Fibroblast of skin of left biceps (primary cell): Measurements from ENCODE around the gene AGPAT2.

Experiments used
- DNase-seq, 2 experiments: peaks; one replicate each; pipeline ENCODE4 v3.0.0-alpha.2; 2013; ENCODE audit warnings: low read depth in 2 of 2

The AGPAT2 gene

DNA sequence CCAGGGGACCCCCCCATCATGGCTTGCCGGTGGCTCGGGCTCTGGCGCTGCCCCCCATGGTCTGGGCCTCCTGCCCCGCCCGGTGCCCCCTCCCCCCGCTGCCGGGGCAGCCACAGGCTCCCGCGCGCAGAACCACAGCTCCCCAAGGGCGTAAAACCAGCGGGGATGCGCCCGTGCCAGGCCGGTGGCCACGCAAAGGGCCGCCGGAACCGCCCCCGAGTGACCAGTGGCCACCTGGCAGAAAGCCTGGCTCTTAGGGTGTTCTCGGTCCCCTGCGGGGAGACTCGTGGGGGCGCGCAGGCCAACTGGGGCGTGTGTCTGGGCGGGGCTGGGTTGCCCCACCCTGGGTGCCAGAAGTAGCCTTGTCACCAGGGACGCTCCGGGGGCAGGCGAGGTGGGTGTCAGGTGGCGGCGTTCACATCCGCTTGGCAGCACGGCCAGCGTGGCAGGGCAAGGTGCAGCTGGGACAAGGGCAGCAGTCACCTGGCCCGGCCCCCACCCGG, 515 bp upstream of the AGPAT2 start:
- DNase-seq, result no peak

DNA sequence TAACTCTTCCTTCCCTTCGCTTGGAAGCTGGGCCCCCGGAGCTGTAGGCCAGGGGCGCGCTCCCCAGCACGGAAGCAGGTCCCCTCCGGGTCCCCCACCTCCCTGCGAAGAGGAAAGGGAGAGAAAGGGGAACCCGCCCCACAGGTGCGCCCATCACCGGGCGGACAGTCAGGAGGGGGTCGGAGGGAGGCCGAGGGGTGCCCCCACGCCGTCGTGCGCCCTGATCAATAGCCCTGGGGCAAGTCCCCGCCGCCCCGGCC, 793 bp downstream of the AGPAT2 start:
- DNase-seq, result no peak

DNA sequence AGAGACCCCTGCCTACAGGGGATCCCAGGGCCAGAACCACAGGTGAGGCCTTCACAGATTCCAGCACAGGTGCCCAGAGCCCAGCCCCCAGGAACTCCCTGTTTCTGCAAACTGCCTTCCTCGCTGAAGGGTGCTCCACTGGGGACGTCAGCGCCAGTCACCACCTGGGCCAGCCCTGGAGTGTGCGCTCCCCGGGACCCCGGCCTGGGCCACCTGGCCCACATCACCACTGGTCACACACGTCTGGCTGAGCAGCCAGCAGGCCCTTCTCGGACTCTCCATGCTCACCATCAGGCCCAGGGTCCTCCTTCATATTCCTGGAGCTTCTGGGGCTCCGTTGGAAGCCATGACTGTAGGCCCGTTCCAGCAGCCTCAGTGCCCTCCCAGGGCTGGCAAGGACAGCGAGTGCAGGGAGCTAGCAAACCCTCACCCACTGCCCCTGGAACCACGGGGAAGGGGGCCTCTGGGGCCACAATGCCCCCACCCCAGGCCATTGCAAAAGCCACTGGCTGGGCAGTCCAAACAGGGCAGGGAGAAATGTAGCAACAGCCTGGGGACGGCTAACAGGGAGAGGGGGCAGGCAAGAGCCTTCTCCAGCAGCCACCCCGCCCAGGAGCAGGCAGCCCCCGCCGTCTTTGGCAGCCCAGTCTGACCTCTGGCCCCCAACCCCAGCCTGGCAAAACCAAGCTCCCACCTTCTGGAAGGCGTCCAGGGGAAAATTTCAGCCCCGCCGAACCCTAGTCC, 1.3 kb downstream of the AGPAT2 start:
- no peak for DNase-seq

GRCh38 chr9:136685216-136685615, 2.0 kb downstream of the AGPAT2 start:
- no peak for DNase-seq

GRCh38 chr9:136684799-136685198, 2.5 kb downstream of the AGPAT2 start:
- DNase-seq, result no peak

DNA sequence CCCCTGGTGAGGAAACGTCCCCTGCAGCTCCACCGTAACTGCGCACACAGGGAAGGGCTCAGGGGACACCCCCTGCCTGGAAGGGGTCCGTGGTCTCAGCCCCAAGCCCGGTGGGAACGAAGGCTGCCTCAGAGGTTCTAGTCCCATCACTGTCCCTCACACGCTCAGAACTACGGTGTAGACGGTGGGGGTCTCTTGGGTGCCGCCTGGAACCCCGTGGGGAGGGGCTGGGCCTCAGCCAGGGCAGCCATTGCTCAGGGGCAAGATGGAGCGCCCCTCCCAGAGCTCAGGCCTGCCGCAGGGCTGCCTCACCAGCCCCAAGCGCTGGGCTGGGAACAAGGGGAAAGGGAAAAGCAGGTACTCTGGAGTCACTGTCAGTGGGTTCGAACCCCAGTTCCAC, 2.9 kb downstream of the AGPAT2 start:
- DNase-seq, result no peak

DNA sequence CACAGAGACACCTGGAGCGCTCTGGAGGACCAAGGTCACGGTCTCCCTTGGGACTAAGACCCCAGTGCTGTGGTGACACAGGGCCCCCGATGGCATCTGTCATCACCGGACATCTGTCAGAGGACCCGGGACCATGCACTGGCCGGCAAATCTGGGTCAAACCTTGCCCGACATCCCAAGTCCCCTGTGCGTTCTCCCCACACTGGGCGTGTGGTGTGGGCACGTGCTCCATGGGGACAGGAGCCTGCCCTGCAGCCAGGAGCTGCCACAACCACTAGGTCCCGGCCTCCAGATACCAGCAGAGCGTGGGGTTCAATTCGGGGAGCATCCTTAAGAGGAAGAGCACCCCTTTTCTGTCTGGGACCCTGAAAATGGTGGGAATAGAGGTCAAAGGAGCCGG, 3.5 kb downstream of the AGPAT2 start:
- no peak for DNase-seq

DNA sequence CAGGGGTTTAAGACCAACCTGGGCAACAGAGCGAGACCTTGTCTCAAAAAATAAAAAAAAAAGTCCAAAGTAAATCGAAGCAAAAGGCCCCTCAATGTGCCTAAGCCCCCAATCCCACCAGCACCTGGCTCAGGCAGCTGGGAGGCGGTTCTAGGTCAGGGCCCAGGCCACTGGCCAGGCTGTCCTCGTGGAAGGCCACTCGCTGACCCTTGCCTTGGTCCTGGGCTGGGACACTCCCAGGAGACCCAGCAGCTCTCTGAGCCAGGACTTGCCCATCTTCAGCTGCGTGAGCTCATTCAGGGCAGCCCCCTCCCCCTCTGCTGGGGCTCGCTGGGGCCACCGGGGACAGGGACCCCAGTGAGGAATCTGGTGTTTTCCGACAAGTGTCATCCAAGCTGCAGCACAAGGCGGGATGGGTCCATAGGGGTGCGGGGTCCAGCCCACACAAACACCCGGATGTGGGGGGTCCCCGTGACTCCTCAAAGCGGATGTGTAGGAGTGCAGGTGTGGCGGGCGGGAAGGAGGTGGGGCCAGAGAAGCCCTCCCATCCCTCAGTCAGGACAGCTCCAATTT, 4.0 kb downstream of the AGPAT2 start:
- no peak for DNase-seq

DNA sequence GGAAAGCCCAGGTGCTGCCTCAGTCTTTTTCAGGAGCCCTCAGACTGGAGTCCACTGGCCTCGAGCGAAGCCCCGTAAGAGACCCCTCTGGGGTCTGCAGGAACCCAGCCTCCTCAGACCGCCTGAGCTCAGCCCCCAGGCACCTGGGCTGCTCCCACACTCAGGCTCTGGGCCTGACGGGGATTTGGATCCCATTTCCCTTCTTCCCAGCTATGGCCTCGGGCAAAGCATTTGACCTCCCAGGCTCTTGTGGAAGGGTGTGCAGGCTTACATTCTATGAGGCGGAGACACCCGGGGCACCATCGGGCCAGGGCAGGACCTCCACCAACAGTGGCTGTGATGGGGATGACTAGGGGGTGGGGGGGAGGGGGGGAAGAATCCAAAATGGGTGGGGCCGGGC, 4.5 kb downstream of the AGPAT2 start:
- DNase-seq, result no peak

- DNase-seq, result no peak
Measured at GRCh38 chr9:136681945-136682699, 5.1 kb downstream of the AGPAT2 start.

GRCh38 chr9:136681029-136681428, 6.2 kb downstream of the AGPAT2 start:
- no peak for DNase-seq

DNA sequence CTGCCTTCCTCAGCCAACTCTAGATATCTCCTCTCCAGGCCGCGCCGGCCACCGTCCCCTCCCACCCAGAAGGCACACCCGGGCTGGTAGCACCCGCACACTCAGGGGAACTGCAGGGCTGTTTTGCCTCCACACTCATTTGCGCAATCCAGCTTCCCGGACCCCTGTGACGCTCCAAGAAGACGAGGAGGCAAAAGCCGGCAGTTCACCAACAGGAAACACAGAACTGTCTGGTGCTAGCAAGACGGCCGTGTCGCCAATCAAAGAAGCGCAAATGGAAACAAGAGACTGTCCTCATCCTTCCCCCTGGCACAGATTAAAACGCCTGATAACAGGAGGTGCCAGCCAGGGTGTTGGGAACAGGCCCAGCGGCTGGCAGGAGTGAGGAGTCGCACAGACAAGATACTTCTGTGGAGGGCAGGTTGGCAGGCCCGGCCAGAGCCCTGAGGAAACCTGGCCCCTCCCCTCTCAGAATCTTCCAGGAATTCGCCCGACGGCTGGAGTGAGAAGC, 7.8 kb downstream of the AGPAT2 start:
- DNase-seq, result no peak

GRCh38 chr9:136678624-136679023, 8.6 kb downstream of the AGPAT2 start:
- no peak for DNase-seq

GRCh38 chr9:136678034-136678433, 9.2 kb downstream of the AGPAT2 start:
- no peak for DNase-seq

DNA sequence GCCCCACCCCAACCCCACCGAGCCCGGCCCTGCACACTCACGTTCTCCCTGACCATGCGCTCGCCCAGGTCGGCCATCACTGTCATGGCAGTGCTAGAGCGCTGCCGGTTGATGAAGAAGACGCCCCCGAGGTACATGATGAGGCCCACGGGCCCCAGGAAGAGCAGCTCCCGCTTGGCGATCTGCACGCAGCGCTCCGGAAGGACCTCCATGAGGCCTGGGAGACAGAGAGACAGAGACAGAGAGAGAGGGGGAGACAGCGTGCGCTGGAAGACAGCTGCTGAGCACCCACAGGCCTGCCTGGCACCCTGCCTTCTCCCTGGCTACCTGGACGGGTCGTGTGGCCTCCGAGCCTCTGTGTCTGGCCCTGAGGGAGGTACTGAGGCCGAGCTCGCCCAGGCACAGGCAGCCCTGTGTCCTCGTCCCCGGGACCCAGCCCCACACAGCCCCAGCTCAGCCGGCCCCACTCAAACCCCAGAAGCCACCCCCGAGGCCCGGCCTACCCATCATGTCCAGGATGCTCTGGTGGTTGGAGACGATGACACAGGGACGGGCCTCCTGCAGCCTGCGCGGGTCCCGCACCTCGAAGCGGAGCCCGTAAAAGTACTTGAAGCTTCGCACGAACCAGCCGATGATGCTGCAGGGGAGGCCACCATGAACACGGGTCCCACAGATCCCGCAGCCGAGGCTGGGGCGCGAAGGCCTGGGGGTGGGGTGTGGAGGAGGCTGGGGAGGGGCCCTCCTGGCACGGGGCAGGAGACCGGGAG, 10.2 kb downstream of the AGPAT2 start:
- DNase-seq, result no peak

GRCh38 chr9:136676297-136676794, 10.9 kb downstream of the AGPAT2 start:
- DNase-seq, result no peak

DNA sequence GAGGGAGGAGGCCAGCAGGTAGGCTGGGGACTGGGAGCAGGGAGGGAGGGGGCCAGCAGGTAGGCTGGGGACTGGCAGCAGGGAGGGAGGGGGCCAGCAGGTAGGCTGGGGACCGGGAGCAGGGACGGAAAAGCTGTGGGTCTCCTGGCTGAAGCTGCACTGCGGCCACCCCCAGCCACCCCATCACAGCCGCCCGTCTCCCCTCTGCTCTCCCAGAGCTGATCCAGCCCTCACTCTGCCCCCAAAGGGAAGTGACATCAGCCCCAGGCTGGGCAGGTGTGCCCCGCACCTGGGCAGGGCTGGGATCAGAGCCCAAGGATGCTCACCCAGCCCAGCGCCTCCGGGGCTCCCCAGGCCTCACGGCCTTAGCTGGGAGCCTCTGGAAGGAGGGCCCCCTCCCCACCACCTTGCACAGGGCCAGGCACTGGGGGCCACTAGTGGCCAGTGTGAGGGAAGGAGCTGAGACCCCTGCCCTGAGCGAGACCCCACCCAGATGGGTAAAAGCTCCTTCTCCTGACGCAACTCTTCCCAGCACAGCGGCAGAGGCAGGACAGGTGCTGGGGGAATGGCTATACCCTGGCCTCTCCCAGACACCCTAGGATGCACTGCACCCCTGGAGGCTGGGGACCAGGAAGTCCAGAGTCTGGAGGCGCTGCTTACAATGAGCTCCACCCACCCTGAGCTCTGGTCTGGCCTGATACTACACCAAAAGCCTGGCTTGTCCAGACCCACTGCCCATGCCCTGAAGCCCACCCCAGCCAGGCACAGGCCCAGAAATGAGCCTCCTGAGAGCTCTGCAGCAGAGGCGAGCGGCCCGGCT, 11.6 kb downstream of the AGPAT2 start:
- no peak for DNase-seq

DNA sequence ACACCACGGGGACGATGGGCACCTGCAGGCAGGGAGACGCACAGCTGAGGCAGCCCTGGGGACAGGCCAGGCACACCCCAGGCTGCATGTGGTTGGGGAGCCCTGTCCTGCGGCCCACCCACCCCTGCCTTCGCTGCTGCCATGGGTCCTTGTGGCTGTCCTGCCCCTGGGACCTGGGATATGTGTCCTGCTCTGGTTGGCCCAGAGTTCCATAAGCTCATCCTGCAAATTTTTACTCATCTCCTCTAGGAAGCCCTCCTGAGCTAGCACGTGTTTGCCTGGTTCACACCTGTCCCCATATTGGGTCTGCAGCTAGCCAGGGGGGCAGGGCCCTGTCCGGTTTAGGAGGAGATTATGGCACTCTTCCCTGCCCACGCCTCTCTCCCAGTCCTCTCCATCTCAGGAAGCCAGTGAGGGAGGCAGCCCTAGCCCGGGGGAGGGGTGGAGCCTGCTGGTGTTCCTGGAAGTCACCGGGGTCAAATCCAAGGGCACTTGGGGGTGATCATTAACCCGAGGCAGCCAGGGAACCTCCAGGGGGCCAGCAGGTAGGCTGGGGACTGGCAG, 12.4 kb downstream of the AGPAT2 start:
- no peak for DNase-seq

DNA sequence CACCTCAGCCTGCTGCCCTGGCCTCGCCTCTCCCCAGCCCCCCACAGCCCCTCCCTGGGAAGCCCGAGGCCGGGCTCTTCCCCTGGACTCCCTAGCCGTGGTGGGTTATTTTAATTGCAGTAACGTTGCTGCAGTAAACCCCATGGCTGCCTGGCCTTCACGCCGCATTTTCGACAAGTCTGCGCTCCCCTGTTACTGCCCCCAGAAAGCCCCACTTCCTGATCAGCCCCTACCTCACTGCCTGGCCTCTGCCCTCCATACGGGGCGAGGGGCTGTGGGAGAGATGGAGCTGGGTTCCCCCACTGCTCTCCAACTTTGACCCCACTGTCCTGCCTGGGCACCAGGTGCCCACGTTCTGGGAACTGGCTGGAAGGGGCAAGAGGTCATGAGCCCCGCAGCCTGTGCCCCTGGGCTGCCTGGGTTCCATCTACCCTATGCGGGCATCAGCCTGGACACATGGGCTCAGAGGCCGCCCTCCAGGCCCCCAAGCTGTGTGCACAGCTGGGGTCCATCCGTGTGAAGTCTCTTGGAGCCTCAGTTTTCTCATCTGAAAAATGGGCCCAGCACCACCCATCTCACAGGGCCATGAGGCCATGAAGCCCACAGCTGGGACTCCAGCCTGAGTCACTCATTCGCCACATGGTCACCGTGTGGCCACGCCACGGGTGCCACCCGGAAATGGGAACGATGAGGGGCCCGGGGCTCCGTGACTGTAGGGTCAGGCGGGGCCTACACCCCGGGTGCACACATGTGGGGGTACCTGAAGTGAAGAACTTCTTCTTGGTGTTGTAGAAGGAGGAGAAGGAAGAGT, 13.1 kb downstream of the AGPAT2 start:
- DNase-seq, result no peak
